B cell (primary cell): ENCODE results near the gene ENG. TPM values are rescaled to one million over a fixed set of nuclear protein-coding genes. Genes with fewer than 3 reads are reported as not detected.

ENCODE experiments used
- ATAC-seq: fragments of 200-7000 bp; cut with Tn5 transposase; one replicate; pipeline ENCODE4 v1.10.0; 2021; ENCODE audit warnings: low read depth, mild to moderate bottlenecking, moderate number of reproducible peaks, moderate library complexity
- CTCF ChIA-PET: fragments of 350-600 bp; sonication (Branson Sonifier 250); formaldehyde crosslinking; loops from one replicate; lab custom pipeline; 2021; ENCODE audit warnings: antibody characterized with exemption, inconsistent platforms; lab: Charles Lee
- POLR2A ChIA-PET: fragments of 350-600 bp; sonication (Branson Sonifier 250); formaldehyde crosslinking; loops from one replicate; lab custom pipeline; 2021; ENCODE audit warnings: antibody characterized with exemption; lab: Charles Lee
- DNase-seq: peaks from one replicate; pipeline ENCODE4 v3.0.0; 2013
- H2AFZ ChIP-seq: 2 replicates; pipeline ENCODE4 v1.6.1; 2012; ENCODE audit warnings: mild to moderate bottlenecking, low read depth, low read length; ENCODE audit not compliant: insufficient read depth, poor library complexity, severe bottlenecking
- H3K27ac ChIP-seq, 2 donors: 1 replicate in 1 of 2; 2 replicates in 1 of 2; pipeline ENCODE4 v1.5.1; 2012 to 2013; ENCODE audit warnings: low read length in 2 of 2, mild to moderate bottlenecking in 2 of 2, moderate library complexity in 1 of 2
- H3K27me3 ChIP-seq, 4 experiments: fragments of 200-600 bp in 1 of 4; sonication (generic) in 1 of 4; replicated peaks in 1 of 4; 1 replicate in 2 of 4; 2 replicates in 2 of 4; pipeline versions ENCODE4 v1.6.1 to v1.7.0; 2013 to 2016; ENCODE audit warnings: low read length in 3 of 4, mild to moderate bottlenecking in 2 of 4, mixed read lengths in 1 of 4, moderate library complexity in 1 of 4; ENCODE audit not compliant: insufficient read depth in 4 of 4, control insufficient read depth in 3 of 4; ENCODE audit errors: control extremely low read depth in 1 of 4
- H3K36me3 ChIP-seq, 2 experiments: replicated peaks in 1 of 2; 1 replicate in 1 of 2; 2 replicates in 1 of 2; pipeline versions ENCODE4 v1.6.1 to v1.7.1; 2013; ENCODE audit warnings: low read length in 1 of 2; ENCODE audit not compliant: insufficient read depth in 2 of 2, control insufficient read depth in 1 of 2; ENCODE audit errors: control extremely low read depth in 1 of 2, extremely low read depth in 1 of 2
- H3K4me1 ChIP-seq, 2 donors: fragments of 200-600 bp in 1 of 2; sonication (generic) in 1 of 2; 1 replicate in 1 of 2; 2 replicates in 1 of 2; pipeline versions ENCODE4 v1.5.1 to v1.6.1; 2013 to 2017; ENCODE audit warnings: low read length in 2 of 2; ENCODE audit not compliant: control insufficient read depth in 2 of 2, insufficient read depth in 2 of 2
- H3K4me2 ChIP-seq: replicated peaks from 2 replicates; pipeline ENCODE3; 2012; ENCODE audit warnings: mild to moderate bottlenecking, low read depth, low read length; ENCODE audit not compliant: poor library complexity, severe bottlenecking
- H3K4me3 ChIP-seq, 5 experiments: fragments of 200-600 bp in 1 of 5; sonication (generic) in 1 of 5; 1 replicate in 3 of 5; 2 replicates in 2 of 5; pipeline versions ENCODE4 v1.5.1 to v1.7.0; 2011 to 2016; ENCODE audit warnings: low read length in 4 of 5, mild to moderate bottlenecking in 4 of 5, low read depth in 2 of 5, control low read depth in 1 of 5, moderate library complexity in 1 of 5; ENCODE audit not compliant: insufficient read depth in 1 of 5; ENCODE audit errors: control extremely low read depth in 1 of 5, extremely low read depth in 1 of 5
- H3K79me2 ChIP-seq: fragments of 200-600 bp; sonication (generic); one replicate; pipeline ENCODE4 v1.6.0; 2016; ENCODE audit warnings: low read length; ENCODE audit not compliant: control insufficient read depth, insufficient read depth
- H3K9ac ChIP-seq: fragments of 200-600 bp; sonication (generic); 2 replicates; pipeline ENCODE4 v1.6.1; 2017; ENCODE audit warnings: mild to moderate bottlenecking, low read length, moderate library complexity
- H3K9me3 ChIP-seq, 3 donors: one replicate each; pipeline versions ENCODE4 v1.6.1 to v1.7.1; 2013; ENCODE audit warnings: low read length in 2 of 3; ENCODE audit not compliant: control insufficient read depth in 2 of 3, insufficient read depth in 1 of 3; ENCODE audit errors: control extremely low read depth in 1 of 3
- H4K20me1 ChIP-seq: 2 replicates; pipeline ENCODE4 v1.6.0; 2012; ENCODE audit warnings: mild to moderate bottlenecking, low read length; ENCODE audit not compliant: insufficient read depth, control insufficient read depth, poor library complexity, severe bottlenecking
- H3K27ac Mint-ChIP-seq: one replicate; pipeline ENCODE4 v1.8.0; 2021; ENCODE audit warnings: mixed read lengths
- H3K27me3 Mint-ChIP-seq: one replicate; pipeline ENCODE4 v1.8.0; 2021; ENCODE audit warnings: mixed read lengths
- H3K4me1 Mint-ChIP-seq: one replicate; pipeline ENCODE4 v1.8.0; 2021; ENCODE audit warnings: mixed read lengths
- H3K4me3 Mint-ChIP-seq: one replicate; pipeline ENCODE4 v1.8.0; 2021; ENCODE audit warnings: mixed read lengths
- H3K9me3 Mint-ChIP-seq: one replicate; pipeline ENCODE4 v1.8.0; 2022; ENCODE audit warnings: mixed read lengths; ENCODE audit not compliant: insufficient read depth
- EZH2 ChIP-seq: IDR thresholded peaks from 2 replicates; pipeline ENCODE4 v1.6.1; 2012; ENCODE audit warnings: borderline replicate concordance, low read depth, mild to moderate bottlenecking, moderate library complexity, low read length; ENCODE audit not compliant: insufficient read depth, poor library complexity, severe bottlenecking
- WGBS: methylation state at CpG from one replicate; pipeline ENCODE4 v1.1.5; 2013; ENCODE audit warnings: missing lambda C conversion rate; ENCODE audit not compliant: insufficient coverage; 5-methylcytosine and 5-hydroxymethylcytosine counted together
- intact Hi-C: fragments of 100-400 bp; cut with micrococcal nuclease; formaldehyde crosslinking; loops from one replicate; pipeline ENCODE4 v1.10.0; 2022
- polyA plus RNA-seq: library from polyadenylated mRNA; depleted of rRNA; stranded (reverse); fragments of >200 nt; gene quantifications from 2 replicates; pipeline ENCODE4 v1.2.3, GENCODE V29; 2012
- total RNA-seq, 2 donors: library from RNA; stranded (reverse); fragments of 120-200 nt in 1 of 2; gene quantifications; 1 replicate in 1 of 2; 2 replicates in 1 of 2; pipeline versions ENCODE4 v1.2.3 to v1.2.4, GENCODE V29; 2013 to 2022
- TF ChIP-seq, protein P1 (sequence below): fragments of 200-600 bp; IDR thresholded peaks from one replicate; pipeline ENCODE4 v1.8.0; 2022; ENCODE audit warnings: antibody characterized with exemption, mild to moderate bottlenecking

ENG gene
- total and polyA plus RNA-seq, 2 donors (not counting 1 experiment from before 2014, with no cell fraction given), result 5.4 to 12.6 TPM

GRCh38 chr9:127802576-127803443 is 51.6 kb downstream of the ENG start, which contains the start of gene FPGS:
TSS of gene FPGS (plus strand) at chr9:127802882. CDS start at chr9:127802925, 43 bp downstream.
- Histone ChIP-seq H3K4me2 (peak within 1 kb of the TSS; percentile 98), H3K27me3 (no peaks in the 10 kb centered on the region), H3K79me2 (peaks cover 50% of the 10 kb centered on the region), H4K20me1 (peaks cover 8% of the 10 kb centered on the region), H3K9ac (peak within 1 kb of the TSS; percentile 98), H3K4me1 (peaks cover 20 to 31% of the 10 kb centered on the region in 2 donors), H3K36me3 (peaks cover 0 to 21% of the 10 kb centered on the region in 2 experiments), H3K4me3 (peak within 1 kb of the TSS; percentile 65 to 96 (median 88)), H2AFZ (peak within 1 kb of the TSS; percentile 91), H3K9me3 (no peaks in the 10 kb centered on the region), H3K27ac (peak within 1 kb of the TSS; percentile 68 to 90)
- ChIA-PET CTCF (interaction anchor here (0.5 to 2.5 kb wide), 12 partner anchors 14 to 142 kb away, joined by 3 to 16 read pairs (median 4); partner anchors contain the start of genes PTRH1, TOR2A and TTC16), POLR2A (interaction anchor here (0.5 to 2.5 kb wide), 6 partner anchors 10 to 111 kb away, joined by 3 to 11 read pairs (median 4); partner anchors contain the start of gene CDK9)
- no peaks in the 10 kb centered on the region for H3K27me3 Mint-ChIP-seq
- WGBS, result under 1% methylated on average over 76 of the region's 83 CpGs
- ATAC-seq, result peak; percentile 84
- H3K4me1 Mint-ChIP-seq, result peaks cover 33% of the 10 kb centered on the region
- peak; percentile 93 for DNase-seq
- TF ChIP-seq, protein P1, sequence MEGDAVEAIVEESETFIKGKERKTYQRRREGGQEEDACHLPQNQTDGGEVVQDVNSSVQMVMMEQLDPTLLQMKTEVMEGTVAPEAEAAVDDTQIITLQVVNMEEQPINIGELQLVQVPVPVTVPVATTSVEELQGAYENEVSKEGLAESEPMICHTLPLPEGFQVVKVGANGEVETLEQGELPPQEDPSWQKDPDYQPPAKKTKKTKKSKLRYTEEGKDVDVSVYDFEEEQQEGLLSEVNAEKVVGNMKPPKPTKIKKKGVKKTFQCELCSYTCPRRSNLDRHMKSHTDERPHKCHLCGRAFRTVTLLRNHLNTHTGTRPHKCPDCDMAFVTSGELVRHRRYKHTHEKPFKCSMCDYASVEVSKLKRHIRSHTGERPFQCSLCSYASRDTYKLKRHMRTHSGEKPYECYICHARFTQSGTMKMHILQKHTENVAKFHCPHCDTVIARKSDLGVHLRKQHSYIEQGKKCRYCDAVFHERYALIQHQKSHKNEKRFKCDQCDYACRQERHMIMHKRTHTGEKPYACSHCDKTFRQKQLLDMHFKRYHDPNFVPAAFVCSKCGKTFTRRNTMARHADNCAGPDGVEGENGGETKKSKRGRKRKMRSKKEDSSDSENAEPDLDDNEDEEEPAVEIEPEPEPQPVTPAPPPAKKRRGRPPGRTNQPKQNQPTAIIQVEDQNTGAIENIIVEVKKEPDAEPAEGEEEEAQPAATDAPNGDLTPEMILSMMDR, result no peak
- no peak for TF ChIP-seq EZH2
- no peaks in the 10 kb centered on the region for H3K9me3 Mint-ChIP-seq
- H3K27ac Mint-ChIP-seq, result peak within 1 kb of the TSS; percentile 92
- intact Hi-C loops, result loop anchor here (1.0 to 2.0 kb wide), 7 partner anchors 17 to 406 kb away; partner anchors contain the start of genes CDK9, PTRH1, SLC2A8 and ST6GALNAC4
- H3K4me3 Mint-ChIP-seq, result peak within 1 kb of the TSS; percentile 91
